Measurements from ENCODE around the gene MDFI. TPM values are rescaled to one million over a fixed set of nuclear protein-coding genes. Genes with fewer than 3 reads are reported as not detected.
A peak's percentile ranks its signal among the peaks of the same experiment; 100 is the strongest.

The MDFI gene
- total and polyA plus RNA-seq, 8 donors, result 25.9 to 139 (median 108) TPM

DNA sequence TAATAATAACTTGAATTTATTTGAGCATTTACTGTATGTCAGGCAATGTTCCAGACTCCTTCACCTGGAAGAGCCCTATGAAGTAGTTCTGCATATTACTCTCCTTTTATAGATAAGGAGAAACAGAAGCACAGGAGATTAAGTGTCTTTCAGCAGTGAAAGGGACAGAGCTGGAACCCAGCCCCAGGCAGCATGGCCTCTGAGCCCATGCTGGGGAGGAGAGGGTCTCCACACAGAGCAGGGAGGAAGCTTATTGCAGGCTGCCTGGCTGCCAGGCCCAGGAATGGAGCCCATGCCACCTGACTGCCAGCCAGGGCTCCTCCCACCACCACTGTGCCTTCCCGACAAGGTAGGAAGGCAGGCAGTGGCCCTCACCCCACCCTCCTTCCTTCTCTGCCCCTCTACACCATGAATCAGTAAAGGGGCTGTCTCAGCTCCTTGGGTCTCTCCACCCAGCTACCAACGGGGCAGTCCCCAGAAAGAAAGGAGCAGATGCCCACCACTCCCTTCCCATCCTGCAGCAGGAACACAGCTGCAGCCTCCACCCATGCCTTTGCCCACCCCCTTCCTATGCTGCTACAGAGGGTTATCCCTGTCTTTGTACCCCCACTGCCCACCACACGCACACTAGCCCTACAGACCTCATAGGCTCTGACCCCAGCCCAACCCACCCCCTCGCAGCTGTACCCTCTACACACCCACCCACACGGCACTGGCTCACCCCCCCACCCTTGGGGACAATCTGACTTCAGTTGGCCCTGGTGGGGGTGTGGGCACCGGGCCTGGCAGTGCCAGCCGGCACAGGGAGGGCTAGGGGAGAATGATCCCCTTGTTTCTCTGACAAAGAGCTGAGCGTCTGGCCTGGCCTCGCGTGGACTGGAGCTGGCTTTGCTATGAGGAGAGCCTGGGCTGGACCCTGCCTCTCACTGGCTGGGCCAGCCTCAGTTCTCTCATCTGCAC, 55.3 kb downstream of the MDFI start:
- Histone ChIP-seq H3K27ac (no peak overlapping the region), H3K36me3 (peaks cover 0 to 35% of the 10 kb centered on the region in 2 donors), H3K4me3 (no peak overlapping the region), H3K9me3 (no peaks in the 10 kb centered on the region), H3K27me3 (no peaks in the 10 kb centered on the region), H3K4me1 (peaks cover 0 to 3% of the 10 kb centered on the region in 2 donors)
- TF ChIP-seq, protein P1, sequence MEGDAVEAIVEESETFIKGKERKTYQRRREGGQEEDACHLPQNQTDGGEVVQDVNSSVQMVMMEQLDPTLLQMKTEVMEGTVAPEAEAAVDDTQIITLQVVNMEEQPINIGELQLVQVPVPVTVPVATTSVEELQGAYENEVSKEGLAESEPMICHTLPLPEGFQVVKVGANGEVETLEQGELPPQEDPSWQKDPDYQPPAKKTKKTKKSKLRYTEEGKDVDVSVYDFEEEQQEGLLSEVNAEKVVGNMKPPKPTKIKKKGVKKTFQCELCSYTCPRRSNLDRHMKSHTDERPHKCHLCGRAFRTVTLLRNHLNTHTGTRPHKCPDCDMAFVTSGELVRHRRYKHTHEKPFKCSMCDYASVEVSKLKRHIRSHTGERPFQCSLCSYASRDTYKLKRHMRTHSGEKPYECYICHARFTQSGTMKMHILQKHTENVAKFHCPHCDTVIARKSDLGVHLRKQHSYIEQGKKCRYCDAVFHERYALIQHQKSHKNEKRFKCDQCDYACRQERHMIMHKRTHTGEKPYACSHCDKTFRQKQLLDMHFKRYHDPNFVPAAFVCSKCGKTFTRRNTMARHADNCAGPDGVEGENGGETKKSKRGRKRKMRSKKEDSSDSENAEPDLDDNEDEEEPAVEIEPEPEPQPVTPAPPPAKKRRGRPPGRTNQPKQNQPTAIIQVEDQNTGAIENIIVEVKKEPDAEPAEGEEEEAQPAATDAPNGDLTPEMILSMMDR (IDR thresholded peaks at IDR 0.05), result no peak
- intact Hi-C loops (cut with DNase I), result no loop called here
- DNase-seq, result no peak
- ATAC-seq, result peak; percentile 46

DNA sequence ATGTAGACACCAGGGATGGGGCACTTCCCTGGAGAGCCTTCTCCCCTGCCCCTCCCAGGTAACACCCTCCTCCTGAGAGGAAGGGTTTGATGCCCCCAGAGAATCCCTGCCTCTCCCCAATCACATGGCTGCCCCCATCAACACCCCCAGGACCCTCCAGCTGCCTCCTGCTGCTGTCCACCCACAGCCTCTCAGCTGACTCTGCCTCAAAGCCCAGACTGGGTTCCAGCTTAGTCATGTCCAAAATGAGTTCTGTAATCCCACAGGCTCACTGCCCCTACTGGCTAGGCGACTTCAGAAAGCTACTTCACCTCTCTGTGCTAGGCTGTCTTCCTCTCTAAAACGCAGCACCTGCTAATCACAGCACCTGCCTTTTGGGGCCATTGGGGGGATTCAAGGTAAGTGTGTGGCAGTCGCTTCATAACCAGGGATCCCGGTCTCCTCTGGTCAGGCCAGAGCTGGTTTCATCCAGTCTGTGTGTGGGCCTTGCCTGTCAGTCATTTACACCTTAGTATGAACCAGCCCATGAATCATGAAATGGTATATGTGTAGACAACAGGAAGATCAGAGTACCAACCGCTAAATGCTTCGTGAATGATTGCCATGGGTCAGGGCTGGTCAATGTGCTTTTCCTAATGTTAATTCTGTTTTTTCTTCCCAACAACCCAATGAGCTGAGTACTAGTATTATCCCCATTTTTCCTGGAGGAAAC, 56.7 kb downstream of the MDFI start:
- ATAC-seq (peak; percentile 17), DNase-seq (peak in 1 of 4 donors; percentile 10)
- Histone ChIP-seq H3K9me3 (no peaks in the 10 kb centered on the region), H3K27ac (no peak overlapping the region), H3K27me3 (no peaks in the 10 kb centered on the region), H3K4me1 (peaks cover 0 to 3% of the 10 kb centered on the region in 2 donors), H3K4me3 (no peak overlapping the region), H3K36me3 (peaks cover 0 to 28% of the 10 kb centered on the region in 2 donors)
- intact Hi-C loops (cut with DNase I), result no loop called here
- TF ChIP-seq, protein P1 (IDR thresholded peaks at IDR 0.05), result no peak

DNA sequence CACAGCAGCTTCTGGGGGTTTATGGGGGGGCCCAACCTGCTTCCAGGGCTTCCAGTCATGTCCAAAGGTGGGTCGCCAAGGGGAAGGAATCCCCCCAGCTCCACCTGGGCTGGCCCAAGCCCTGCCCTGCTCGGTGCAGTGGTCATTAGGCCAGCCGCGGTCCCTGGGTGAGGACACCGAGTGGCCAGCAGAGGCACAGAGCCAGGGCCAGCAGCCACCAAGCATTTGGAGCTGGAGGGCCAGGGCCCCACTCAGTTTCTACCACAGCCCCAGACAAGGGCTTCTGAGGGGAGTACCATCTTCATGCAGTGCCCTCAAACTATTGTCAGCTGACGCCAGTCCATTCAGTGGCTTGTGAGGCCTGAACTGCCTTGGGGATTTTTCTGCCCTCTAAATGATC, 57.6 kb downstream of the MDFI start:
- ATAC-seq, result no peak

DNA sequence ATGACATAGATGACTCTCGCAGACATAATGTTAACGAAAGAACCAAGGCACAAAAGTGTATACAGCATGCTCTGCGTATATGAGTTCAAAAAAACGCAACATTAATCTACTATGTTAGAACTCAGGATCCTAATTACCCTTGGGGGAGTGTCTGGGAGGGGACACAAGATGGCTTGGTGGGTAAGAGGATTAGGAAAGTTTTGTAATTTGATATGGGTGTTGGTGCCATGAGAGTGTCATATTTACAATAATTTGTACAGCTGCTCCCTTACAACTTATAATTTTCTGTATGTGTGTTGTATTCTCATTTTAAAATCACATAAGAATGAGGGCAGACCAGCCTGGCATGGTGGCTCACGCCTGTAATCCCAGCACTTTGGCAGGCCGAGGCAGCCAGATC, 58.5 kb downstream of the MDFI start:
- Histone ChIP-seq H3K27ac (no peak overlapping the region), H3K4me1 (peaks cover 0 to 3% of the 10 kb centered on the region in 2 donors), H3K36me3 (peaks cover 0 to 14% of the 10 kb centered on the region in 2 donors), H3K4me3 (no peak overlapping the region), H3K9me3 (no peaks in the 10 kb centered on the region), H3K27me3 (no peaks in the 10 kb centered on the region)
- DNase-seq, result peak in 1 of 4 donors; percentile 36
- TF ChIP-seq, protein P1 (IDR thresholded peaks at IDR 0.05), result no peak
- intact Hi-C loops (cut with DNase I), result no loop called here
- ATAC-seq, result no peak

More for the DNA sequence above, 57.6 kb downstream of the MDFI start:
- peaks cover 0 to 20% of the 10 kb centered on the region in 2 donors for H3K36me3 ChIP-seq
- no peak overlapping the region for H3K4me3 ChIP-seq
- no peak overlapping the region for H3K27ac ChIP-seq
- TF ChIP-seq, protein P1 (IDR thresholded peaks at IDR 0.05), result no peak
- no peaks in the 10 kb centered on the region for H3K27me3 ChIP-seq
- H3K9me3 ChIP-seq, result no peaks in the 10 kb centered on the region
- intact Hi-C loops (cut with DNase I), result no loop called here
- DNase-seq, result peak in 1 of 4 donors; percentile 47
- peaks cover 0 to 3% of the 10 kb centered on the region in 2 donors for H3K4me1 ChIP-seq

Measured in left lung (tissue), 10 donors.